DLD1 (cell line): ENCODE results near the gene FGF6.
"Not testable (repeated sequence)": the region's sequence is repeated elsewhere in the genome, so short reads cannot be mapped to it uniquely, and the experiment has no call there.

Source experiments
- in situ Hi-C: cut with HindIII; loops from 2 replicates; pipeline ENCODE4 v1.10.0; 2017; ENCODE audit warnings: low sequenced_read_pairs

The FGF6 gene

GRCh38 chr12:4421590-4422031 lies 24.0 kb downstream of the FGF6 start:
- in situ Hi-C loops, result no loop called here

- in situ Hi-C loops, result no loop called here
Observed at GRCh38 chr12:4420138-4420670, 25.4 kb downstream of the FGF6 start.

GRCh38 chr12:4418913-4419312 lies 26.7 kb downstream of the FGF6 start:
- in situ Hi-C loops, result no loop called here

- in situ Hi-C loops, result no loop called here
Observed at GRCh38 chr12:4417936-4418335, 27.7 kb downstream of the FGF6 start.

GRCh38 chr12:4417455-4417854 lies 28.2 kb downstream of the FGF6 start:
- in situ Hi-C loops, result no loop called here

GRCh38 chr12:4416276-4416675 lies 29.3 kb downstream of the FGF6 start:
- in situ Hi-C loops, result no loop called here

- in situ Hi-C loops, result no loop called here
Observed at GRCh38 chr12:4412465-4412864, 33.1 kb downstream of the FGF6 start.

- in situ Hi-C loops, result no loop called here
Observed at GRCh38 chr12:4412056-4412455, 33.6 kb downstream of the FGF6 start.

- in situ Hi-C loops, result no loop called here
Observed at GRCh38 chr12:4407136-4407535, 38.5 kb downstream of the FGF6 start.

GRCh38 chr12:4404877-4405637 lies 40.6 kb downstream of the FGF6 start:
- in situ Hi-C loops, result not testable (repeated sequence)

GRCh38 chr12:4402996-4403395 lies 42.6 kb downstream of the FGF6 start:
- in situ Hi-C loops, result no loop called here

GRCh38 chr12:4401117-4401516 lies 44.5 kb downstream of the FGF6 start:
- in situ Hi-C loops, result no loop called here

GRCh38 chr12:4395818-4396217 lies 49.8 kb downstream of the FGF6 start:
- in situ Hi-C loops, result no loop called here

GRCh38 chr12:4393211-4393610 lies 52.4 kb downstream of the FGF6 start:
- in situ Hi-C loops, result no loop called here

- in situ Hi-C loops, result no loop called here
Observed at GRCh38 chr12:4392223-4392742, 53.3 kb downstream of the FGF6 start.

- in situ Hi-C loops, result no loop called here
Observed at GRCh38 chr12:4388662-4389061, 57.0 kb downstream of the FGF6 start.

GRCh38 chr12:4388032-4388431 lies 57.6 kb downstream of the FGF6 start:
- in situ Hi-C loops, result no loop called here

- in situ Hi-C loops, result no loop called here
Observed at GRCh38 chr12:4387607-4388006, 58.0 kb downstream of the FGF6 start.

GRCh38 chr12:4386801-4387200 lies 58.8 kb downstream of the FGF6 start:
- in situ Hi-C loops, result no loop called here
